Activated CD4-positive, alpha-beta T cell treated with anti-CD3 and anti-CD28 coated beads, Interleukin-2, amount 10 ng/mL, durations not matched to agents 7 days and 5 days (primary cell): ENCODE measurements around the gene HMX3. TPM values are rescaled to one million over a fixed set of nuclear protein-coding genes. Genes with fewer than 3 reads are reported as not detected.
A peak's percentile ranks its signal among the peaks of the same experiment; 100 is the strongest.

Source experiments
- CTCF ChIA-PET: fragments of 350-600 bp; sonication (Branson Sonifier 250); formaldehyde crosslinking; loops from one replicate; lab custom pipeline; 2021; ENCODE audit warnings: antibody characterized with exemption; lab: Charles Lee
- POLR2A ChIA-PET: fragments of 350-600 bp; sonication (Branson Sonifier 250); formaldehyde crosslinking; loops from one replicate; lab custom pipeline; 2021; ENCODE audit warnings: antibody characterized with exemption; lab: Charles Lee
- DNase-seq: peaks from one replicate; pipeline ENCODE4 v3.0.0-alpha.2; 2020
- H3K27ac Mint-ChIP-seq: one replicate; pipeline ENCODE4 v1.8.0; 2021; ENCODE audit warnings: mild to moderate bottlenecking, moderate library complexity, mixed read lengths
- H3K27me3 Mint-ChIP-seq: one replicate; pipeline ENCODE4 v1.8.0; 2021; ENCODE audit warnings: mixed read lengths
- H3K36me3 Mint-ChIP-seq: one replicate; pipeline ENCODE4 v1.8.0; 2021; ENCODE audit warnings: low read depth, mixed read lengths
- H3K4me1 Mint-ChIP-seq: one replicate; pipeline ENCODE4 v1.8.0; 2021; ENCODE audit warnings: mixed read lengths
- H3K4me3 Mint-ChIP-seq: one replicate; pipeline ENCODE4 v1.8.0; 2021; ENCODE audit warnings: mild to moderate bottlenecking, moderate library complexity, mixed read lengths
- H3K9me3 Mint-ChIP-seq: one replicate; pipeline ENCODE4 v1.8.0; 2021; ENCODE audit warnings: mixed read lengths
- total RNA-seq, 2 experiments: library from RNA; stranded (reverse); gene quantifications; one replicate each; pipeline ENCODE4 v1.2.3, GENCODE V29; 2021

HMX3 gene
- total RNA-seq, 2 experiments from 2014 or later = not detected

DNA sequence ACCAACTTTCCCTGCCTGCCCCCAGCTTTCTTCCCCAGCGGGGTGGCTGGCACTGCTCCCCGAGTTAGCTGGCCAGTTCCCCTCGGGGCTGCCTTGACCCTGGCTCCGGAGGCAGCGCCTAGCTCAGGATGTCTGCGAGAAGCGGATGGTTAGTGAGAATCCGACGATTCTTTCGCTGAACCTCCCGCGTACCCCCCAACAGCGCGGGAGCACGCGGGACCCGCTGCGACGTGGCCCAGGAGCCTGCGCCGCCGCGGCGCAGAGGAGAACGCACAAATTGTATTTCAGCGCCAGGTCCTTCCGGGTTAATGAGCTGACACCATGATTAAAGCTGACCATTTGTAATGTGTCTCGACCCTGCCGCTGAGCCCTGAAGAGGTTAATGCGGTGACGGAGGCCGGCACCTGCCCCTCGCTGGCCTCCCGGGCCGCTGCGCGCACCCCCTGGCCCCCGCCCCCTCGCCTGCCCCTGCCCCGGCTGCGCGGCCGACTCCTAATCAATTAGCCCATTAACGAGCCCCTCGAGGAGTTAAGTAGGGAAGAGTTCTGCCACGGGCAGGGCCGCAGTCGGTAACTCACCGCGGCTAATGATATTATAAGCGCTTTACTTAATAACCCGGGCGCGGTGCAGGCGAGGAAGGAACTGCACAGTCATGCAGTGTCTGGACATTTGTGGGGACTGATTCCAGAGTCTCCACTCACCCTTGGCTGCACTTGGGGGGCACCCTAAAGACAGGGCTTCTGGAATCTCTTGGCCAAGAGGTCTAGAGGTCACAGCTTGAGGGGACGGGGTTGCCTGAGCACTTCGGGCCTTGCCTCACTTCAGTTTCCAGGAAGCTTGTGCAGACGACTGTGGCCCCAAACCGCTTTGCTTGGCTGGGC lies 10.5 kb downstream of the HMX3 start:
- no peaks in the 10 kb centered on the region for H3K9me3 Mint-ChIP-seq
- H3K4me1 Mint-ChIP-seq = peaks cover 45% of the 10 kb centered on the region
- DNase-seq = no peak
- POLR2A ChIA-PET = no interaction called here
- peaks cover 5% of the 10 kb centered on the region for H3K36me3 Mint-ChIP-seq
- CTCF ChIA-PET = interaction anchor here (1.2 to 1.8 kb wide), 3 partner anchors 12 to 28 kb away, joined by 3 to 5 read pairs (median 5); no protein-coding TSS in a partner anchor
- H3K27ac Mint-ChIP-seq = no peak overlapping the region
- no peak overlapping the region for H3K4me3 Mint-ChIP-seq
- H3K27me3 Mint-ChIP-seq = peaks cover 83% of the 10 kb centered on the region

DNA sequence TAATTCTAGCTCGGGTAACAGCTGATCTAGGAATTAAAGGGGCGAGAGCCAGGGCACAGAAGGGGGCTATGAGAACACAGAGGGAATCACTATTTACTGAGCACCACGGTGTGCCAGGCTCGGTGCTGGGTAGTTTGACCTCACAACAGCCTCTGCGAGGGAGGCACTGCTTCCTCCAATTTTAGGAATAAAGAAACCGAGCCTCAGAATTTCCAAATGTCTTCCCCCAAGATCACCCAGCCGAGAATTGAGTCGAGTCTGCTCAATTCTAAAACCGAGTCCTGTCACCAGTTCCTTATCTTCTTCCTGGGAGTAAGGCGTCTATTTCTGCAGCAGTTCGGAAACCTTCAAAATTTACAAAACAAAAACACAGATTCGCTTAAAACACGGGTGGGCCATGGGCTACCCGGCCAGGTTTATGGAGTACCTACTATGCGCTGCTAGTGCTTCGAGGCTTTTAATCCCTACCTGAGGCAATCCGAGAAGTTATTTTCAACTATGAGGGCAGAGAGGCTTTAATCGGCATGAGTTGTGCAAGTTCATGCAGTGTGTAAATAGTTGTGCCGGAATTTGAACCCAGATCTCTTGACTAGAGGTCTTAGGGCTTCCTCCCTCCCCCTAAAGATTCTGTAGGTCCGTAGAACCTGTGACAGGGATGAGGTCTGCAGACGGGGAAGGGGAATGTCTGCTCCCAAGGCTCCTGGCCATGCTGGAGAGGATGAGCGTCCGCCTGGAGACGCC lies 11.3 kb downstream of the HMX3 start:
- DNase-seq = no peak
- ChIA-PET CTCF (no interaction called here), POLR2A (no interaction called here)
- H3K36me3 Mint-ChIP-seq = peaks cover 1% of the 10 kb centered on the region
- no peaks in the 10 kb centered on the region for H3K9me3 Mint-ChIP-seq
- peaks cover 82% of the 10 kb centered on the region for H3K27me3 Mint-ChIP-seq
- peak overlapping the region; percentile 38 for H3K27ac Mint-ChIP-seq
- H3K4me3 Mint-ChIP-seq = peak overlapping the region; percentile 38
- H3K4me1 Mint-ChIP-seq = peaks cover 53% of the 10 kb centered on the region

DNA sequence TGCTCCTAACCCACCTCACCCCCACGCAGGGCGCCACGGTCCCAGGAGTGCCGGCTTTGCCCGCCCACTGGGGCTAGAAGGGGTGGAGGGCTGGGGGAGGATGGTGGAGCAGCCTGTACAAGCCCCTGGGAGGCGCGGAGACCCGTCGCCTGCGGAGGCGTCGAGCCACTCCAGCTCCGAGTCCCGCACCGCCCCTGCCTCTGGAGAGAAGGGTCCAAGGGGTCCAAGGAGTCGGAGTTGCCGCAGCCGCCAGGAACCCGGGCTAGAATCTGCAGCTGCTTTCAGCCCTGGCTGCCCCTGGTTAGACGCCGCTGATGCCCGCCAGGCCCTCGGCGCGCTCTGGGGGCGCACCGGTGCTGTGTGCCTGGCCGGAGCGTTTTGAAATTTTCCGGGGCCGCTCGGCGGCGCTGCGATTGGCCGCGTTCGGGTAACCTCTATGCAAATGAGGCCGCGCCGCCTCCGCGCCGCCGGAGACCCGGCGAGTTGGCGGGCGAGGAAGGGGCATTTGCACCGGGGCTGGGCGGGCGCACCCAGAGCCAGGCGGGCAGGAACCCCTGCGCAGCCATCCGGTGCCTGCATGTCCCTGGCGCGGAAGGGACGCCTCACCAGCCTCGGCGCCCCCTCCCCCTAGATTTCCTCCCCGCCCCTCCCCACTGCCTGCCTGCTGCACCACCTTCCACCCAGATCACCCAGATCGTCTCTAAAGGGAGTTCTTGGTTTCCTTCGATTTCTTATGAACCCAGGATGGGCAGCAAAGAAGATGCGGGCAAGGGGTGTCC lies 12.1 kb downstream of the HMX3 start, which contains the start of gene HMX2:
Gene HMX2 (plus strand): TSS at position 502 of the 779 bp plus-strand sequence. CDS start 243 bp downstream, at position 745.
- no peaks in the 10 kb centered on the region for H3K9me3 Mint-ChIP-seq
- no peak for DNase-seq
- peaks cover 1% of the 10 kb centered on the region for H3K36me3 Mint-ChIP-seq
- ChIA-PET POLR2A (no interaction called here), CTCF (no interaction called here)
- H3K27me3 Mint-ChIP-seq = peaks cover 80% of the 10 kb centered on the region
- H3K4me1 Mint-ChIP-seq = peaks cover 59% of the 10 kb centered on the region
- H3K27ac Mint-ChIP-seq = peak within 1 kb of the TSS; percentile 57
- peak within 1 kb of the TSS; percentile 38 for H3K4me3 Mint-ChIP-seq

DNA sequence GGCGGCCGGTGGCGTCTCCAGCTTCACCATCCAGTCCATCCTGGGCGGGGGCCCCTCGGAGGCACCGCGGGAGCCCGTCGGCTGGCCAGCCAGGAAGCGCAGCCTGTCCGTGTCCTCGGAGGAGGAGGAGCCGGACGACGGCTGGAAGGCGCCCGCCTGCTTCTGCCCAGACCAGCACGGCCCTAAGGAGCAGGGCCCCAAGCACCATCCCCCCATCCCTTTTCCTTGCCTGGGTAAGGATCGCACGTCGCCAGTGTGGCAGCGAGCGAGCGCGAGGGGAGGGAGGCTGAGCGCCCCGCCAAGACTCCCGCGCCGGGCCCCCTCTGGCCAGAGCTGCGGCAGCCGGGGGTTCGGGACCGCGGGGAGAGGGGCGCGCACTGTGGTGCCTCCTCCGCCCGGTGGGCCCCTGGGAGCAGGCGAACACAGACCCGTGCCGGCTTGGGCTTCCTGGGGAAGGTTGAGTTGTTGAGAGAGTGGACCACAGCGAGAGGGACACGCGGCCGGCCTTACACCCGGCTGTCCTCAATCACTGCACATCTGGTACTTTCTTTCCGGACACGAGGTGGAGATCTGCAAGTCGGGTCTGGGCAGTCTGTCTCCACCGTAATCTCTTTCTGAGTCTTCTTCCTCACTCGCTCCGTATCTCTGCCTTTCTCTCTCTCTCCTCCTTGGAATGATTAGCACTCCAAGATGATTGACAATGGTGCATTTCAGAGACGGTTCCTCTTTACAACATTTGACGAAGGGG lies 12.8 kb downstream of the HMX3 start:
- Mint-ChIP-seq H3K4me3 (peak overlapping the region; percentile 34), H3K9me3 (no peaks in the 10 kb centered on the region), H3K36me3 (peaks cover 1% of the 10 kb centered on the region), H3K27me3 (peaks cover 72% of the 10 kb centered on the region), H3K27ac (peak overlapping the region; percentile 57), H3K4me1 (peaks cover 60% of the 10 kb centered on the region)
- DNase-seq = no peak
- ChIA-PET CTCF (interaction anchor here (0.7 to 2.4 kb wide), 3 partner anchors 8 to 15 kb away, joined by 4 to 11 read pairs (median 10); no protein-coding TSS in a partner anchor), POLR2A (no interaction called here)

DNA sequence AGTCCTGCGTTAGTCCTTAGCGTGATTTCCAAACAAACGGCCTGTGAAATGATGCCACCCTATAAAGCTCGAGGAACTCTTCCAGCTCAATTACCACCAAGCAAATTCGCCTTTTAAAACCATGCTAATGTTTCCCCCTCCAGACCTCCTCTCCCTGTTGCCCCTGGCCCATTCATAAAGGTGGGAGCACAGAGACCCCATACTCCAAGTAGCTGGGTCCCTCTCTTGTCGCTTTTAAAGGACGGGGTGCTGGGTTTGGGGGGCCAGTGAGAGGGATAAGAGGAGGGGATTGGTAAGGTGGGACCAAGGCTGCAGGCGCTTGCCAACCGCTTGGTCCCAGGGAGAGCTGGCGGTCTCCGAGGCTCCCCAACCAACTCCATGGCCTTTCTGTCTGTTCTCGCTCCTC lies 13.4 kb downstream of the HMX3 start:
- Mint-ChIP-seq H3K36me3 (peaks cover 2% of the 10 kb centered on the region), H3K9me3 (no peaks in the 10 kb centered on the region), H3K4me1 (peaks cover 61% of the 10 kb centered on the region), H3K27ac (peak overlapping the region; percentile 57), H3K4me3 (peak overlapping the region; percentile 28), H3K27me3 (peaks cover 66% of the 10 kb centered on the region)
- ChIA-PET CTCF (interaction anchor here (0.6 to 2.4 kb wide), 4 partner anchors 9 to 393 kb away, joined by 3 to 11 read pairs (median 7); no protein-coding TSS in a partner anchor), POLR2A (no interaction called here)
- no peak for DNase-seq

DNA sequence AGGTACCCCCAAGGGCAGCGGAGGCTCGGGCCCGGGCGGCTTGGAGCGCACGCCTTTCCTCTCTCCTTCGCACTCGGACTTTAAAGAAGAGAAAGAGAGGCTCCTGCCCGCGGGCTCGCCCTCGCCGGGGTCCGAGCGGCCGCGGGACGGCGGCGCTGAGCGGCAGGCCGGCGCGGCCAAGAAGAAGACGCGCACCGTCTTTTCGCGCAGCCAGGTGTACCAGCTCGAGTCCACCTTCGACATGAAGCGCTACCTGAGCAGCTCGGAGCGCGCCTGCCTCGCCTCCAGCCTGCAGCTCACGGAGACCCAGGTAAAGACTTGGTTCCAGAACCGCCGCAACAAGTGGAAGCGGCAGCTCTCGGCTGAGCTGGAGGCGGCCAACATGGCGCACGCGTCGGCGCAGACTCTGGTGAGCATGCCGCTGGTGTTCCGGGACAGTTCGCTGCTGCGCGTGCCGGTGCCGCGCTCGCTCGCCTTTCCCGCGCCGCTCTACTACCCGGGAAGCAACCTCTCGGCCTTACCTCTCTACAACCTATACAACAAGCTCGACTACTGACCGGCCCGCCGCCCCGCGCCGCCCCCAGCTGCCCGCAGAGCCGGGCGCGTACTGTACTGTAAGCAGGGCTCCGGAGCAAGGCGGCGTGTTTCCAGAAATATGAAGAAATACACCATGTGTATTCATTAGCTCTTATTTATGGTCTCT lies 13.9 kb downstream of the HMX3 start:
- H3K36me3 Mint-ChIP-seq = peaks cover 3% of the 10 kb centered on the region
- ChIA-PET POLR2A (no interaction called here), CTCF (interaction anchor here (0.6 to 2.4 kb wide), 4 partner anchors 10 to 393 kb away, joined by 3 to 11 read pairs (median 8); no protein-coding TSS in a partner anchor)
- H3K4me1 Mint-ChIP-seq = peaks cover 57% of the 10 kb centered on the region
- peak overlapping the region; percentile 62 for H3K4me3 Mint-ChIP-seq
- H3K27ac Mint-ChIP-seq = peak overlapping the region; percentile 31
- peak; percentile 40 for DNase-seq
- H3K9me3 Mint-ChIP-seq = no peaks in the 10 kb centered on the region
- peaks cover 61% of the 10 kb centered on the region for H3K27me3 Mint-ChIP-seq

DNA sequence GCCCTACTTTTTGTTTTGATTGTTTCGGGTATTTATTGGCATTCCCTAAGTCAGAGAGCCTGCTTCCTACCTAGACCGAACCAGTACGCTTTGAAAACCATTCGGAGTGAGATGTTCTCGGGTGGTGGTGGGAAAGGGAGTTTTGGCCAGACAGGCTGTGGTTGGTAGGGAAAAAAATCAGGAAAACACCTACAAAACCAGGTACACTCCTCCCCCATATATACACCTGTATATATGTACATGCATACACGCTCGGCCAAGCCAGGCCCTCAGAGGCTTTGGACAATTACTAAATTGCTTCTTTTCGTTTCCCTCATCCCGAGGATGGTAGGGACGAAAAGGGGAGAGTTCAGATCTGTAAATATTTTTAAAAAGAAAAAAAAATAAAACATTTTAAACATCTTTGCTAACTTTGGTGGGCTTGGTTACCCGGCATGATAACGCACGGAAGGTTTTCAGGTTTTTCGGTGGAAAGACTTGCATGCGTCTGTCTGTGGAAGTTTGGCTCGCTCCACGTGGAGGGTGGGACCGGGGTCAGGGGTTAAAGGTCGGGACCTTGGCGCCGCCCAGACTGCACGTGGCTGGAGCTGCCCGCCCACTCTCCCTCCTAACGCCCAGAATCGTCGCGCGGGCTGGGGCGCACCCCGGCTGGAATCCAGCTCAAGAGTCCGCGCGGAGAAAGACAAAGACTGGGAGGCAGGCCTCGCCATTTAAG lies 14.7 kb downstream of the HMX3 start:
- peak overlapping the region; percentile 31 for H3K27ac Mint-ChIP-seq
- H3K36me3 Mint-ChIP-seq = peaks cover 10% of the 10 kb centered on the region
- no peak for DNase-seq
- H3K4me1 Mint-ChIP-seq = peaks cover 60% of the 10 kb centered on the region
- peak overlapping the region; percentile 62 for H3K4me3 Mint-ChIP-seq
- ChIA-PET POLR2A (no interaction called here), CTCF (interaction anchor here (0.8 to 2.4 kb wide), 5 partner anchors 9 to 17 kb away, joined by 3 to 11 read pairs (median 7); no protein-coding TSS in a partner anchor)
- H3K9me3 Mint-ChIP-seq = no peaks in the 10 kb centered on the region
- H3K27me3 Mint-ChIP-seq = peaks cover 54% of the 10 kb centered on the region

DNA sequence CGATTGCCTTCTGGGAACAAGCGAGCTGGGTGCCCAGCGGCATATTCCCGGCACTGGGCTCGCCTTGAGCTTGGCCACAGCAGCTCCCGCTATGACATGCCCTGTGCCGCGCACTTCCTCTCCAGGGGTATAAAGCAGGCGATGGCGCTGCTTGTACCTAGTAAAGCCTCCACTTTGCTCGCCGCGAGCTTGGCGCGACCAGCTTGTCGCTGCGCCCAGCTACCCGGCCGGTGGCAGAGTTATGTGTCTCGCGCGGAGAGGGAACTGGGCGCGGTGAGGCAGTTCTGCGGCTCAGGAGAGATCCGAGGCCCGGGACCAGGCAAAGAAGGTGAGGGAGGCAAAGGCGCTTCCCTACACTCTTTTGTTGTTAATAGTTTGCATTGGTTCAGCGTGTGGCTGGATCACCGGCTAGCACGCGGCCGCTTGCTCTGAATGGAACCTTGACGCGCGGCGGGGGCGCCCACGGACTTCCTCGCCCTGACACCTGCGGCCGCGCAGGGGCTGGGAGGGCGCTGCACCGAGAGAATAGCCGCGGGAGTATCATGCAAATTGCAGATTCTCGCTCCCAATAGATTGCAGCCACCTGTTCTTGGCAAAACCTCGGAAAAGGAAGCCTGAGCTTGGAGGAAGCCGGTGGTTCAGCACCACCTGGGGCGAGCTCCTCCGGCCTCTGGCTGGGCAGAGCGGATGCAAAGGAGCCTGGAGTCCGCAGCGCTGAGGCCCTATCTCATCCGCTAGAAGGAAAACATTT lies 15.4 kb downstream of the HMX3 start:
- Mint-ChIP-seq H3K4me1 (peaks cover 65% of the 10 kb centered on the region), H3K27ac (no peak overlapping the region), H3K4me3 (peak overlapping the region; percentile 44), H3K9me3 (no peaks in the 10 kb centered on the region), H3K27me3 (peaks cover 47% of the 10 kb centered on the region), H3K36me3 (peaks cover 16% of the 10 kb centered on the region)
- ChIA-PET CTCF (interaction anchor here (0.8 to 2.4 kb wide), 7 partner anchors 8 to 18 kb away, joined by 3 to 10 read pairs (median 5); no protein-coding TSS in a partner anchor), POLR2A (interaction anchor here (0.7 kb wide), 1 partner anchor 92 kb away, joined by 3 read pairs; no protein-coding TSS in a partner anchor)
- no peak for DNase-seq

DNA sequence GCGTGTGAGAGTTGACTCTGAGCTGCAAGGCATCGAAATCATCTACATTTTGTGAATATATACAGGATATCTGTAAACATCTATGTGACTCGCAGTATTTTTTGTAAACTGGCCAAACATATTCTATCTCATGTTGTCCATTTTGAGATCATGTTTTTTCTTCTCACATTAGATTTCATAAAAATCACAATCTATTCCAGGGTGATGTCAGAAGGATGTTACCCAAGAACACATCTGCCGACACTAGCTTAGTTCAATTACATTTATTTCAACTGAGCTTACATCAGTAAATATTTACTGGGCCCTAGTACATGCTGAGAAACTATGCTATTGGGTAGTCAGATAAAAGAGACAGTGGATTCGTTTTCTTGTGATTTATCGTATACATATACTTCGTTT lies 16.0 kb downstream of the HMX3 start:
- peaks cover 69% of the 10 kb centered on the region for H3K4me1 Mint-ChIP-seq
- CTCF ChIA-PET = interaction anchor here (1.0 to 1.6 kb wide), 4 partner anchors 11 to 110 kb away, joined by 3 to 6 read pairs (median 4); no protein-coding TSS in a partner anchor
- POLR2A ChIA-PET = interaction anchor here (0.7 kb wide), 1 partner anchor 91 kb away, joined by 3 read pairs; no protein-coding TSS in a partner anchor

More for the DNA sequence above, 16.0 kb downstream of the HMX3 start:
- DNase-seq = no peak
- Mint-ChIP-seq H3K4me3 (peak overlapping the region; percentile 44), H3K36me3 (peaks cover 22% of the 10 kb centered on the region), H3K9me3 (no peaks in the 10 kb centered on the region), H3K27ac (no peak overlapping the region), H3K27me3 (peaks cover 43% of the 10 kb centered on the region)
